ENCODE measurements around the gene DAB2IP. TPM values are rescaled to one million over a fixed set of nuclear protein-coding genes. Genes with fewer than 3 reads are reported as not detected.

Gene DAB2IP
- total RNA-seq, 4 donors from 2014 or later = 42.0 to 93.4 (median 47.9) TPM

DNA sequence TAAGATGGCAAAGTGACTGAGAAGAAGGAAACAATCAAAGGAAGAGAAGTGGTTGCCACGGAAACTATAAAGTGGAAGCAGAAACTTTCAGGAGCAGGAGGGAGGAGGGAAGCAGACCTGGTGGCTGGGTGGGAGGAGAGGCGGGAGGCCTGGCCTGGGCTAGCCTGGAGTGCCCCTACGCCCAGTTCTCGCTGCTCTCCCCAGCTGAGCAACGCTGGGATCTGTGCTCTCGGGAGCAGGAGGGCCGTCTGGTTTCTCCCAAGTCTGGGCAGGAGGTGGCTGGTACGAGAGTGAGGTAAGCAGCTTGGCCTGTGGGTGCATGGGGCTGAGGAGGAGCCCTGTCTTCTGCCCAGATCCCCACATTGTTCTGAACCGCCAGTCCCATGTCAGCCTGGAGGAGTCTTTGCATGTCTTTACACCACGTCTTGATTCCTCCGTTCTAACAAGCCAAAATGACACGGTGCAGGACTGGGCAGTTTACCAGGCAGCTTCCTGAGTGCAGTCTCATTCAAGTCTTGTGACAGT, 15.0 kb upstream of the DAB2IP start:
- Histone ChIP-seq H3K36me3 (no peaks in the 10 kb centered on the region), H3K4me1 (peaks cover 0 to 74% (median 16%) of the 10 kb centered on the region in 3 donors), H3K4me3 (no peak overlapping the region), H3K27me3 (no peaks in the 10 kb centered on the region), H3K9me3 (no peaks in the 10 kb centered on the region), H3K27ac (peak overlapping the region in 3 of 4 donors; percentile 9 to 46 (median 38))
- TF ChIP-seq POLR2AphosphoS5 (IDR thresholded peaks at IDR 0.05) = no peak
- no peak for TF ChIP-seq EP300 (IDR thresholded peaks at IDR 0.05)
- no peak for TF ChIP-seq CTCF (IDR thresholded peaks at IDR 0.05)
- TF ChIP-seq POLR2A (IDR thresholded peaks at IDR 0.05) = no peak
- 27% methylated on average over 7 of the region's 12 CpGs; no CpG with 5 or more reads in 1 of the 2 donors for WGBS, 2 donors (ENCODE audit: low coverage in 1 of 2)
- peak; percentile 24 for ATAC-seq

DNA sequence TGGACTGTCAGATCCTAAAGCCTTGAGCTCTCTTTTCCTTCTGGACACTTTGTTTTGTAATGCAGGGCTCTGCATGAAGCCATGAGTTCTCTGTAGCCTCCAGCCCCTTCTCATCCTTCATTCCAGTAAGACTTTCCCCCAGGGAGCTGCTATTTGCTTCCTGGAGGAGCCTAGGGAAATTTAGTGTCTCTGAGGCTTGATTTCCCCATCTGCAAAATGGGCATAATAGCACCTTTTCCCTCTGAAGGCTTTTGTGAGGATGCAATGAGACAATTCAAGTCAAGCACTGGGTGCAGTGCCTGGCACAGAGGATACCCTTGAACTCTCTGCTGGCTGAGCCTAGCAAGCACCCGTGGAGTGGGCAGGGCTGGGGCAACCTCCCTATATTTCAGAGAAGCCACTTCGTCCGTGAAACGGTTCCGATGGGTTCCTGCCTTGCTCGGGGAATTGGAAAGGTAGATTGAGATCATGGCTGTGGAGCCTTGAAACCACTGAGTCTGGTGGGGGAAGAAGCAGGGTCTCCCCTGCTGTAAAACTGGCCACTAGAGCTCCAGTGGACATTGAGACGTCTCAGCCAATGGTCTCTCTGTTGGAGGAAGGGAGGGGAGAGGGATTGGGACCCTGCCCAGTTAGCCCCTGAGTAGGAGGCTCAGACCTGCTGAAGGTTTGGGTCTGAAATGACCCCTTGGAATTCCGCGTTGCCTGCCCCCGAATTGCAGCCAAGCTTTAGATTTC, 14.3 kb upstream of the DAB2IP start:
- TF ChIP-seq POLR2A (IDR thresholded peaks at IDR 0.05) = no peak
- no peak for TF ChIP-seq POLR2AphosphoS5 (IDR thresholded peaks at IDR 0.05)
- TF ChIP-seq EP300 (IDR thresholded peaks at IDR 0.05) = no peak
- no peak for TF ChIP-seq CTCF (IDR thresholded peaks at IDR 0.05)
- H3K27ac ChIP-seq = no peak overlapping the region
- WGBS, 2 donors (ENCODE audit: low coverage in 1 of 2) = 46% methylated on average over 2 of the region's 10 CpGs; no CpG with 5 or more reads in 1 of the 2 donors
- H3K27me3 ChIP-seq = no peaks in the 10 kb centered on the region
- H3K9me3 ChIP-seq = no peaks in the 10 kb centered on the region
- ATAC-seq = no peak
- H3K36me3 ChIP-seq = no peaks in the 10 kb centered on the region
- H3K4me3 ChIP-seq = no peak overlapping the region
- H3K4me1 ChIP-seq = peaks cover 0 to 74% (median 16%) of the 10 kb centered on the region in 3 donors

DNA sequence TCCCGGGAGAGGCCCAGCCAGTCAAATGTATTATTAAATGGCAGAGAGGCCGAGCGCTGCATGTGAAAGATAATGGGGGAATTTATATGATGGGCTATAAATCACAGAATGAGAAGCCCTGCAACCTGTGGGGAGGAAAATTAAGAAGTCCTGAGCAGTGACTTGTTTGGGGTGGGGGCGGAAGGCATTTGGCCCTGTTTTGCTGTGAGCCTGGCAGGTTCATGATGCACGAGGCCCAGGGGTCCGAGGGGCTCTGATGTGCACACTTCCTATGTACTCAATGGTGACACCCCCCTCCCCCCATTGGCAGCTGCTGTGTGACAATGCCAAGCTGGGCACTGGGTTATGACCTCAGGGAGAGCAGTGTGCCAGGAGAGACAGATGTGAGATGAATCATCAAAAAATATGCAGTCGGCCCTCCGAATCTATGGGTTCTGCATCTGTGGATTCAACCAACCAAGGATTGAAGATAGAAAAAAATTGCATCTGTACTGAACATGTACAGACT, 13.7 kb upstream of the DAB2IP start:
- no peaks in the 10 kb centered on the region for H3K27me3 ChIP-seq
- H3K9me3 ChIP-seq = no peaks in the 10 kb centered on the region
- no peak for ATAC-seq
- WGBS, 2 donors (ENCODE audit: low coverage in 1 of 2) = 43 to 48% methylated on average over 3 to 8 of the region's 8 CpGs
- TF ChIP-seq EP300 (IDR thresholded peaks at IDR 0.05) = no peak
- peak; percentile 34 for TF ChIP-seq POLR2AphosphoS5 (IDR thresholded peaks at IDR 0.05)
- TF ChIP-seq POLR2A (IDR thresholded peaks at IDR 0.05) = no peak
- TF ChIP-seq CTCF (IDR thresholded peaks at IDR 0.05) = no peak
- peaks cover 0 to 70% (median 16%) of the 10 kb centered on the region in 3 donors for H3K4me1 ChIP-seq
- no peaks in the 10 kb centered on the region for H3K36me3 ChIP-seq
- no peak overlapping the region for H3K27ac ChIP-seq
- no peak overlapping the region for H3K4me3 ChIP-seq

DNA sequence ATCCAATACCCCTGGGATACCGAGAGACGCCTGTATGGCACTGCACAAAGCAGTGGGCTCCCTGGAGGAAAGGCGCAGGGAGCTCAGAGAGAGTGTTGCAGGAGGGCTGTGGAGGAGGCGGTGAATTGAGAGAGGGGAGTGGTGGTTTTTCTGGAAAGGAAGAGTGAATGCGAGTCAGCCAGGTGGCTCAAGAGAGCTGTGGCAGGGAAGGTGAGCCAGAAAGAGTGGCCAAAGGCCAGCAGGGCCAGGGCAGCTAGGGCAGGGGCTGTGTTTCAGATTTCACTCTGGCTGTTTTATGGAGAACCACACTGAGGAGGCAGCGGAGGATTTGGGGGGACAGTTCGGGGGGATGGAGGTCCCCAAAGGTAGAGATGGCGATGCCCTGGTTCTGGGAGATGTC, 13.0 kb upstream of the DAB2IP start:
- ATAC-seq = no peak
- Histone ChIP-seq H3K9me3 (no peaks in the 10 kb centered on the region), H3K27ac (no peak overlapping the region), H3K4me3 (no peak overlapping the region), H3K27me3 (no peaks in the 10 kb centered on the region), H3K36me3 (no peaks in the 10 kb centered on the region), H3K4me1 (peaks cover 0 to 63% (median 16%) of the 10 kb centered on the region in 3 donors)
- TF ChIP-seq POLR2A (IDR thresholded peaks at IDR 0.05) = no peak
- TF ChIP-seq POLR2AphosphoS5 (IDR thresholded peaks at IDR 0.05) = no peak
- no peak for TF ChIP-seq CTCF (IDR thresholded peaks at IDR 0.05)
- TF ChIP-seq EP300 (IDR thresholded peaks at IDR 0.05) = no peak
- WGBS, 2 donors (ENCODE audit: low coverage in 1 of 2) = 90 to 100% methylated on average over 4 to 7 of the region's 8 CpGs
